Mesenchymal stem cell (in vitro differentiated cells and primary cell): ENCODE data around the gene PTGR3.

Source experiments
- DNase-seq: peaks from one replicate; pipeline ENCODE4 v3.0.0-alpha.2; 2013
- H2AFZ ChIP-seq: one replicate; pipeline ENCODE4 v1.6.1; 2013; ENCODE audit warnings: low read depth, mild to moderate bottlenecking, control low read depth, inconsistent platforms, low read length, moderate library complexity
- H2AK5ac ChIP-seq: 2 replicates; pipeline ENCODE4 v1.6.1; 2013; ENCODE audit warnings: low read length, moderate library complexity, mild to moderate bottlenecking, inconsistent platforms; ENCODE audit not compliant: severe bottlenecking
- H2BK120ac ChIP-seq: one replicate; pipeline ENCODE4 v1.6.1; 2013; ENCODE audit warnings: low read depth, mild to moderate bottlenecking, inconsistent platforms, low read length, moderate library complexity
- H2BK12ac ChIP-seq, 2 experiments: one replicate each; pipeline ENCODE4 v1.6.1; 2013; ENCODE audit warnings: inconsistent platforms in 2 of 2, low read length in 2 of 2, mild to moderate bottlenecking in 2 of 2, moderate library complexity in 2 of 2, control low read depth in 1 of 2
- H2BK15ac ChIP-seq: one replicate; pipeline ENCODE4 v1.6.1; 2013; ENCODE audit warnings: mild to moderate bottlenecking, low read depth, inconsistent platforms; ENCODE audit not compliant: poor library complexity, severe bottlenecking
- H2BK5ac ChIP-seq: 2 replicates; pipeline ENCODE4 v1.6.1; 2013; ENCODE audit warnings: low read depth, mild to moderate bottlenecking, low read length, control low read depth, inconsistent platforms; ENCODE audit not compliant: poor library complexity, severe bottlenecking
- H3K14ac ChIP-seq, 2 experiments: one replicate each; pipeline ENCODE4 v1.6.1; 2013; ENCODE audit warnings: inconsistent platforms in 2 of 2, low read length in 2 of 2, control low read depth in 1 of 2, mild to moderate bottlenecking in 1 of 2, moderate library complexity in 1 of 2
- H3K18ac ChIP-seq, 2 experiments: one replicate each; pipeline ENCODE4 v1.6.1; 2013; ENCODE audit warnings: inconsistent platforms in 2 of 2, low read length in 2 of 2, control low read depth in 1 of 2, low read depth in 1 of 2, mild to moderate bottlenecking in 1 of 2
- H3K23ac ChIP-seq, 2 experiments: one replicate each; pipeline ENCODE4 v1.6.1; 2013; ENCODE audit warnings: inconsistent platforms in 2 of 2, low read length in 2 of 2, mild to moderate bottlenecking in 2 of 2, moderate library complexity in 2 of 2, control low read depth in 1 of 2
- H3K27ac ChIP-seq: 2 replicates; pipeline ENCODE4 v1.5.1; 2013; ENCODE audit warnings: mild to moderate bottlenecking, moderate library complexity, low read length, control low read depth, inconsistent platforms; ENCODE audit not compliant: poor library complexity, severe bottlenecking
- H3K27me3 ChIP-seq, 2 experiments: 2 replicates each; pipeline versions ENCODE4 v1.6.1 to v1.7.0; 2013; ENCODE audit warnings: low read length in 2 of 2, mild to moderate bottlenecking in 2 of 2, moderate library complexity in 2 of 2, control low read depth in 1 of 2, inconsistent platforms in 1 of 2; ENCODE audit not compliant: control insufficient read depth in 1 of 2, insufficient read depth in 1 of 2
- H3K36me3 ChIP-seq, 2 experiments: 2 replicates each; pipeline versions ENCODE4 v1.6.1 to v1.7.0; 2013; ENCODE audit warnings: low read length in 2 of 2, control low read depth in 1 of 2, inconsistent platforms in 1 of 2, low read depth in 1 of 2, mild to moderate bottlenecking in 1 of 2; ENCODE audit not compliant: insufficient read depth in 2 of 2, control insufficient read depth in 1 of 2
- H3K4ac ChIP-seq, 2 experiments: one replicate each; pipeline ENCODE4 v1.6.1; 2013; ENCODE audit warnings: inconsistent platforms in 2 of 2, low read length in 2 of 2, mild to moderate bottlenecking in 2 of 2, moderate library complexity in 2 of 2, control low read depth in 1 of 2, low read depth in 1 of 2
- H3K4me1 ChIP-seq: 2 replicates; pipeline ENCODE4 v1.6.1; 2013; ENCODE audit warnings: low read depth, low read length, control low read depth; ENCODE audit not compliant: control insufficient read depth, insufficient read depth
- H3K4me2 ChIP-seq: 2 replicates; pipeline ENCODE4 v1.6.1; 2013; ENCODE audit warnings: low read length, mild to moderate bottlenecking, inconsistent platforms; ENCODE audit not compliant: poor library complexity, severe bottlenecking
- H3K4me3 ChIP-seq, 2 experiments: 2 replicates each; pipeline versions ENCODE4 v1.5.1 to v1.7.0; 2013; ENCODE audit warnings: low read length in 2 of 2, mild to moderate bottlenecking in 2 of 2, control low read depth in 1 of 2, low read depth in 1 of 2; ENCODE audit not compliant: insufficient read depth in 1 of 2
- H3K79me1 ChIP-seq: replicated peaks from 2 replicates; pipeline ENCODE4 v1.6.1; 2013; ENCODE audit warnings: mild to moderate bottlenecking, control low read depth, low read length, inconsistent platforms; ENCODE audit not compliant: poor library complexity, severe bottlenecking
- H3K9ac ChIP-seq: 2 replicates; pipeline ENCODE4 v1.7.0; 2013; ENCODE audit warnings: mild to moderate bottlenecking, low read length, moderate library complexity
- H3K9me3 ChIP-seq: 2 replicates; pipeline ENCODE4 v1.7.0; 2013; ENCODE audit warnings: mild to moderate bottlenecking, low read length; ENCODE audit not compliant: control insufficient read depth
- H4K8ac ChIP-seq: one replicate; pipeline ENCODE4 v1.6.1; 2013; ENCODE audit warnings: inconsistent platforms, mild to moderate bottlenecking, low read length, moderate library complexity
- H4K91ac ChIP-seq: one replicate; pipeline ENCODE4 v1.6.1; 2013; ENCODE audit warnings: mild to moderate bottlenecking, low read length, inconsistent platforms
- WGBS: methylation state at CpG from one replicate; pipeline ENCODE4 v1.1.7; 2013; ENCODE audit warnings: mixed read lengths; 5-methylcytosine and 5-hydroxymethylcytosine counted together

PTGR3 gene

GRCh38 chr18:75178376-75178775, 30.6 kb downstream of the PTGR3 start:
- Histone ChIP-seq H4K8ac (no peak overlapping the region), H3K27ac (no peak overlapping the region), H3K4ac (no peak overlapping the region), H3K18ac (no peak overlapping the region), H3K4me1 (no peaks in the 10 kb centered on the region), H4K91ac (no peak overlapping the region), H3K4me3 (no peak overlapping the region), H3K79me1 (no peaks in the 10 kb centered on the region), H2BK5ac (no peak overlapping the region), H2BK120ac (no peak overlapping the region), H2AK5ac (no peak overlapping the region), H3K9ac (no peak overlapping the region), H2BK12ac (no peak overlapping the region), H3K9me3 (no peaks in the 10 kb centered on the region), H2AFZ (no peak overlapping the region), H3K4me2 (no peak overlapping the region), H3K36me3 (no peaks in the 10 kb centered on the region), H3K27me3 (no peaks in the 10 kb centered on the region), H3K14ac (no peak overlapping the region), H3K23ac (no peak overlapping the region), H2BK15ac (no peak overlapping the region)
- 83% methylated on average over 11 of the region's 11 CpGs for WGBS
- DNase-seq = no peak

DNA sequence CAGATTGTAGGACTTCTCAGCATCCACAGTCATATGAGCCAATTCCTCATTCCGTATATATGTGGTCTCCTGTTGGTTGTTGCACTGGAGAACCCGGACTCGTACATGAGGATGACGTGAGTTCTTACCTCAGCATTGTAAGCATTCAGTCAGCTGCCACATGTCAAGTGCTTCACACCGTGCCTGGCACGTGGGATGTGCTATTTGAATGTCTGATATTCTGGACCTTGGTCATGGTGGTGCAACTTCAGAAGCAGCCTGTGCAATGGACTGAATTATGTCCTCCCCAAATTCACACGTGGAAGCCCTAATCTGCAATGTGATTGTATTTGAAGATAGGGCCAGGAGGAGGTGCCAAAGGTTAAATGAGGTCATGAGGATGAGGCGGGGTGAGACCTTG, 32.1 kb downstream of the PTGR3 start:
- no peak for DNase-seq
- H3K4me3 ChIP-seq = no peak overlapping the region
- no peak overlapping the region for H3K18ac ChIP-seq
- H4K8ac ChIP-seq = no peak overlapping the region
- no peaks in the 10 kb centered on the region for H3K79me1 ChIP-seq
- H2BK12ac ChIP-seq = no peak overlapping the region
- no peak overlapping the region for H3K14ac ChIP-seq
- H3K23ac ChIP-seq = no peak overlapping the region
- H3K36me3 ChIP-seq = no peaks in the 10 kb centered on the region
- peaks cover 3% of the 10 kb centered on the region for H3K4me1 ChIP-seq
- H3K4ac ChIP-seq = no peak overlapping the region
- no peaks in the 10 kb centered on the region for H3K9me3 ChIP-seq
- H2BK15ac ChIP-seq = no peak overlapping the region
- no peak overlapping the region for H2AFZ ChIP-seq
- no peak overlapping the region for H3K27ac ChIP-seq
- H4K91ac ChIP-seq = no peak overlapping the region
- WGBS = 84% methylated on average over 8 of the region's 8 CpGs
- H2BK120ac ChIP-seq = no peak overlapping the region
- H3K27me3 ChIP-seq = peaks cover 0 to 5% of the 10 kb centered on the region in 2 experiments
- H2AK5ac ChIP-seq = no peak overlapping the region
- no peak overlapping the region for H3K4me2 ChIP-seq
- H3K9ac ChIP-seq = no peak overlapping the region
- H2BK5ac ChIP-seq = no peak overlapping the region

DNA sequence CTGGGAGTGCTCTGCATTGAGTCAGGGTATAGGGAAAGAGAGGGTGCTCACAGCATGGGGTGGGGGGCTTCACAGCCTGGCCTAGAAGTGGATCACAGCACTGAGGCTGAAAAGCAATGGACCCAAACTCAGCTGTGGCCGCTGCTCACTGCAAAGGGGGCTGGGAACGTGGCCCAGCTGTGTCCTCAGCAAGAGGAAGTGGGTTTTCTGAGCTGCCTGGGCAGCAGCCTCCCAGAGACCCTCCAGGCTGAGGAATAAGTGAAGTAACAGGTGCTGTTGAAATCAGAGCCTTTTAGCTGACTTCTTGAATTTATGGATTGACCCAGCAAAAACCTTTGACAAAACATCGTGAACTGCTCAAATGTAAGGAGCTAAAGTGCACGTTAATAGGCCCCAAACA, 35.2 kb downstream of the PTGR3 start:
- no peak overlapping the region for H4K8ac ChIP-seq
- H2BK5ac ChIP-seq = no peak overlapping the region
- no peaks in the 10 kb centered on the region for H3K79me1 ChIP-seq
- no peak overlapping the region for H3K27ac ChIP-seq
- H3K9me3 ChIP-seq = no peaks in the 10 kb centered on the region
- H3K14ac ChIP-seq = no peak overlapping the region
- H2BK120ac ChIP-seq = no peak overlapping the region
- H3K4me2 ChIP-seq = no peak overlapping the region
- H2BK12ac ChIP-seq = no peak overlapping the region
- no peak overlapping the region for H2AK5ac ChIP-seq
- H3K36me3 ChIP-seq = no peaks in the 10 kb centered on the region
- H3K4me1 ChIP-seq = peaks cover 3% of the 10 kb centered on the region
- H3K18ac ChIP-seq = no peak overlapping the region
- 74% methylated on average over 3 of the region's 4 CpGs for WGBS
- H3K23ac ChIP-seq = no peak overlapping the region
- H3K4me3 ChIP-seq = no peak overlapping the region
- H3K9ac ChIP-seq = no peak overlapping the region
- H4K91ac ChIP-seq = no peak overlapping the region
- H3K4ac ChIP-seq = no peak overlapping the region
- no peak overlapping the region for H2BK15ac ChIP-seq
- peaks cover 0 to 8% of the 10 kb centered on the region in 2 experiments for H3K27me3 ChIP-seq
- DNase-seq = no peak
- H2AFZ ChIP-seq = no peak overlapping the region

DNA sequence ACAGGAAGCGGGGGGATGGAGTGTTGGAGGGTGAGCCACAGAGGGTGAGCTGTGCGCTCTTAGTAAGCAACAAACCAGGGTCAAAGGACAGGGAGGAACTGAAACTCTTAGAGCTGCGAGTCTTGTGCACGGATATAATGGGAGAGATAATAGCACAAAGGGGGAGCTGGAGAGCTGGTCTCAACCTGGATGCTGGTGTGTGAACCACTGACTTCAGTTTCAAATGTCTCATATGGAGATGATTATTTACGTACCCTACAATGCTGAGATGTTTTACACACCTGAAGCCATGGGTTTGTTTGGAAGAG, 35.9 kb downstream of the PTGR3 start:
- Histone ChIP-seq H3K9ac (no peak overlapping the region), H3K18ac (no peak overlapping the region), H4K8ac (no peak overlapping the region), H2AFZ (no peak overlapping the region), H2BK12ac (no peak overlapping the region), H3K27me3 (peaks cover 0 to 8% of the 10 kb centered on the region in 2 experiments), H3K14ac (no peak overlapping the region), H4K91ac (no peak overlapping the region), H3K4me2 (no peak overlapping the region), H3K4me1 (peaks cover 3% of the 10 kb centered on the region), H3K79me1 (no peaks in the 10 kb centered on the region), H3K9me3 (no peaks in the 10 kb centered on the region), H3K27ac (no peak overlapping the region), H3K4me3 (no peak overlapping the region), H3K36me3 (no peaks in the 10 kb centered on the region), H3K4ac (no peak overlapping the region), H2BK15ac (no peak overlapping the region), H2AK5ac (no peak overlapping the region), H2BK120ac (no peak overlapping the region), H3K23ac (no peak overlapping the region), H2BK5ac (no peak overlapping the region)
- 64% methylated on average over 5 of the region's 5 CpGs for WGBS
- DNase-seq = no peak
